Stimulated activated CD4-positive, alpha-beta T cell treated with anti-CD3 and anti-CD28 coated beads, Interleukin-2, amount 100 ng/mL, for 4 hours (primary cell): ENCODE measurements around the gene PDGFD.
"Not testable (repeated sequence)": the region's sequence is repeated elsewhere in the genome, so short reads cannot be mapped to it uniquely, and the experiment has no call there.

Experiments used
- DNase-seq: peaks from one replicate; pipeline ENCODE4 v3.0.0-alpha.2; 2020; ENCODE audit warnings: low read depth

Gene PDGFD

DNA sequence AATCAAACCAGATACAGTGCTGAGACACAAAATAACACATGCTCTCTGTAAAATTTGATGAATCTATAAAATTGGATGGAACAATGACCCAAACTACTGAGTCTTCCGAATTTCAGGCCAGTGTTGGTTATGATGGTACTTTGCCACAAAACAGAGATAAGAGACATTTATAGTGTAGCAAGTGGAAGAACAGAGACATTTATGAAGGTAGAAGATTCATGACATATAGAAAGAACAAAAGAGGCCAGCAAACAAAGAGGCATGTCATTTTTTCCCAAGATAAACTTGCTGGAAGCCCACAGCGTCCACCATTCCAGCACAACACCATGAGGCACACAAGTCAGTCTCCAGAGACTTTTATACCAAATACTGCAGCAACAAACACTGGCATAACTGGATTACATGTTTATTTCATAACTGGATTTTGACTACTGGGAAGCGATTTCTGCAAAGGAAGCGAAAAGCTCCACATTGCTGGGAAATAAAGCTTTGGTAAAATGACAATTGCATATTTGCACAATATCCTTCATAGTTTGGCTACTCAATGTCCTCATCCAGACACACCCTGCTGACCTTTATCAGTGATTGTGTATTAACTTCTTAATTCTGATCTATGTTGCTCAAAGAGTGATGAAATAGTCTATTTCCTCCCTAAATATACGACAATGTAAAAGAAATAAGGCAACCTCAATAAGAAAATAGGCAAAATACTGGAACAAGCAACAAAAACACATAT is 110.0 kb downstream of the PDGFD start:
- DNase-seq, result no peak

DNA sequence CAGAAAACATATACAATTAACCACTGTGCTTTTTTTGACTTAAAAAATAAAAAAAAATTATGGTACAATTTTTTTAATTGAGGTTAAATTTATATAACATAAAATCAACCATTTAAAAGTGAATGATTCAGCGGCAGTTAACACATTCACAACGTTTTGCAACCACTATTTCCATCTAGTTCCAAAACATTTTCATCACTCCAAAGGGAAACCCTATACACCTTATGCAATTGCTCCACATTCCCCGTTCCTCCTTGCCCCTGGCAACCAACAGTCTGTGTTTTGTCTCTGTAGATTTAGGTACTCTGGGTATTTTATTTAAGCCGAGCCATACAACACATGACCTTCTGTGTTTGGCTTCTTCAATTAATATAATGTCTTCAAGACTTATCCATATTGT is 112.2 kb downstream of the PDGFD start:
- DNase-seq, result no peak

DNA sequence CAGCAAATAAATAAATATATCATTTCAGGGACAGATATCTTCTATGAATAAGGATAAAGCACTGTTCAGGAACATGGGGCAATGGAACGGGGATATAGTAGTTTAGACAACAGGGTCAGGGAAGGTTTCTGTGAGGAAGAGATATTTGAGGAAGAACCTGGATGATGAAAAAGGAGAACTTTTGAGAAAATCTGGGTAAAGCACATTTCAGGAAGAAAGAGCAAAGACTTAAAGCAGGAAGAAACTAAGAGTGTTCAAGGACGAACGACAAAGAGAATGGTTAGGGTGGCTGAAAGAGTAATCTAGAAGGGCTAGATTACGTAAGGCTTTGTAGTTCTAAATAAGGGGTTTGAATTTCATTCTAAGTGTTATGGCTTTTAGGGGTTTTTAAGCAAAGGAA is 114.8 kb downstream of the PDGFD start:
- DNase-seq, result no peak

DNA sequence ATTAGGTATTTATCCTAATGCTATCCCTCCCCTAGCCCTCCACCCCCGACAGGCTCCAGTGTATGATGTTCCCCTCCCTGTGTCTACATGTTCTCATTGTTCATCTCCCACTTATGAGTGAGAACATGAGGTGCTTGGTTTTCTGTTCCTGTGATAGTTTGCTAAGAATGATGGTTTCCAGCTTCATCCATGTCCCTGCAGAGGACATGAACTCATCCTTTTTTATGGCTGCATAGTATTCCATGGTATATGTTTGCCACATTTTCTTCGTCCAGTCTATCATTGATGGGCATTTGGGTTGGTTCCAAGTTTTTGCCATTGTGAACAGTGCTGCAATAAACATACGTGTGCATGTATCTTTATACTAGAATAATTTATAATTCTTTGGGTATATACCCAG is 117.1 kb downstream of the PDGFD start:
- not testable (repeated sequence) for DNase-seq

DNA sequence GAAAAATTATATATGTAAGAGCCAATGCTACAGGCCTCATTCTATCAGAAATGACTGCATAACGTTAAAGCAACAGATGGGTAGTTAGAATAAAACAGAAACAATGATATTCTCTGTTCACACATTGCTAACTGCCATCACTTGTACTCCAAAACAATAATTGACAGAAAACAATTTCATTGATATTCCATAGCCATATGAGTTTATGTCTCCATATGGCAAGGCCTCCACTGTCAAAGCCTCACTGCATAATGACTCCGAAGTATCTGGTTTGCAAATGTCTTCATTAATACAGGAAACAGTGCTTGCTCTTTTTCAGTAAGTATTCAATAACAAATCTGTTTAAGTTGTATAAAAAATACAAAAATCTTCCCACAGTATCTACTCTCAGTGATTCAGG is 117.6 kb downstream of the PDGFD start:
- DNase-seq, result no peak

DNA sequence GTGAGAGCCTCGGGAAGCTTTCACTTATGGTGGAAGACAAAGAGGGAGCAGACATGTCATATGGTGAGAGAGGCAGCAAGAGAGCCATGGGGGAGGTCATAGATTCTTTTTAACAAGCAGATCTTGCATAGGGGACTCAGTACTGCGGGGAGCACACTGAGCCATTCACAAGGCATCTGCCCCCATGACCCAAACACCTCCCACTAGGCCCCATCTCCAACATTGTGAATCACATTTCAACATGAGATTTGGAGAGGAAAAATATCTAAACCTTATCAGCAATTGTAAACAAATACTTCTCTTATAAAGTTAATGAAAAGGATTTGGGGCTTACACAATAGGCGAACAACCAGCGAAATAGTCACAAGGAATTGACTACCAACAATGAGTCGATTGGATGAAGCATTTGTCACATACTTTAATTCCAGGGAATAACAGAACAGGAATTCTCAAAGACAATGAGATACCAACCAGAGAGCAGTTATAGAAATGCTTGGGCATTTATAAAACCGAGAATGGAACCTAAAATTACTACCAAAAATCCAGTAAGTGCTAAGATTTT is 120.2 kb downstream of the PDGFD start:
- no peak for DNase-seq

DNA sequence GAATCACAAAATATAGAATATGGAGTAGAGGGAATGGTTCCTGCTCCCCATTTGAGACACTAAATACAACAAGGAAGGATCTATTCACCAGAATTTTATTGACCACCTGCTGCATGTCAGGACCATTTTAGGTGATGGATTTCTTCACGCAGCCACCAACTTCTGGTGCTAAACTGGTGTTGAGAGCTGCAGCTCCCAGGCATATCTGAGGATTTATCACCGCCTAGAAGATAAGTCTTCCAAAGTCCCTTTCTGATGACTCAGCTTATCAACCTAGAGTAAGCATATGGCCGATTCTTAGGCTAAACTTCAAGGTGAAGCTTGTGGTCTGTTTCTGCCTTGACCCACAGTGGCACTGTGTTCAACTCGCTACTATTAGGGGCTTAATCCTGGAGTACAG is 120.8 kb downstream of the PDGFD start:
- DNase-seq, result no peak

DNA sequence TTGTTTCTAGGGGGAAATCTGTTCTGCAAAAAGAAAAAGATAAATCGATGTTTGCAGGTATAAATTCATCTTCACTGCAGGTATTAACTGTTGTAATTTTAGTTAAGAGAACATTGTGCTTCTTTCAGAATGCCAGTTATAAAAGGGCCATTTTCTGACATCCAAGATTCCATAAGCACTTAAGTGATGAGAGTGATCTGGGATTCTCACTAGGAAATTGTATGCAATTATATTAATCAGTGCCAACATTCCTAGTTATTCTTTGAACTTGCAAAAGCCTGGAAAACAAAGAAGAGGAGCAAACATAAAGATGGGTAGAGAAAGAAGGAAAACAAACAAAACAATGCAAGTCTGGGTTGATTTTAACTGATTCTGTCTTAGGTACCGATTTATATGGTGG is 122.2 kb downstream of the PDGFD start:
- DNase-seq, result no peak

DNA sequence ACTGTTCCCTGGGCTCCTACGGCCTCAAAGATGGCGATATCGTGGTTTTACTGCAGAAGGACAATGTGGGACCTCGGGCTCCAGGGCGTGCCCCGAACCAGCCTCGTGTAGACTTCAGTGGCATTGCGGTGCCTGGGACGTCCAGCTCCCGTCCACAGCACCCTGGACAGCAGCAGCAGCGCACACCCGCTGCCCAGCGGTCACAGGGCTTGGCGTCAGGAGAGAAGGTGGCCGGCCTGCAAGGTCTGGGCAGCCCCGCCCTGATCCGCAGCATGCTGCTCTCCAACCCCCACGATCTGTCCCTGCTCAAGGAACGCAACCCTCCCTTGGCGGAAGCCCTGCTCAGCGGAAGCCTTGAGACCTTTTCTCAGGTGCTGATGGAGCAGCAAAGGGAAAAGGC is 127.0 kb downstream of the PDGFD start:
- no peak for DNase-seq

DNA sequence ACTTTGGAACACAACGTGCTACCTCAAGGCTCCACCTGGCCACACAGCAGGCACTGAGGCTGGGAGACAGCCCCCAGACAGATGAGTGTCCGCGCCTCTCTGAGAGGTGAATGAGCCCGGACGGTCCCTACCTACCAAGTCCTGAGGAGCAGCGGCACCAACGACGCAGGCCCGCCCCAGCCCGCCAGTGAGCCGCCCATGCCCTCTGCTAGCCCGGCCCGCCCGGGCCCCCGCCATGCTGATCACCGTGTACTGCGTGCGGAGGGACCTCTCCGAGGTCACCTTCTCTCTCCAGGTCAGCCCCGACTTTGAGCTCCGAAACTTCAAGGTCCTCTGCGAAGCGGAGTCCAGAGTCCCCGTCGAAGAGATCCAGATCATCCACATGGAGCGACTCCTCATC is 127.4 kb downstream of the PDGFD start, which contains the start of gene DDI1:
Gene DDI1 (plus strand): TSS at position 53 of the 400 bp plus-strand sequence. CDS start 183 bp downstream, at position 236.
- DNase-seq, result no peak

DNA sequence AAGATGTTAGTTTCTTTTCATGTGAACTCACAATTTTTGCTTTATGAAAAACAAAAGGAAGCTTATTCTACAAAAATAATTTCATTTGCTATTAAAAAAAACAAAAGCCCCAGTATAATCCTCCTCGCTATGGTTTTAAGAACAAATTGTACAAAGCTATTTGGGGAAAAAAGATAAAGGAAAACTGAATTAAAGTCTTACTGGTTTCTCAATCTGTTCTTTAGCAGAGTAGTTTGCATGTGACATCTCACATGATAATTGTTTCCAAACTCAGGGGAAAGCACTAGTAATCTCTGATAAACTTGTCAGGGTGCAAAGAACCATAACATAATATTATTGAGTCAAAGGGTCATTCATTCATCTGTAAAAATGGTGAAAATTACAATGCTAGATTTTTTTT is 130.4 kb downstream of the PDGFD start:
- no peak for DNase-seq

DNA sequence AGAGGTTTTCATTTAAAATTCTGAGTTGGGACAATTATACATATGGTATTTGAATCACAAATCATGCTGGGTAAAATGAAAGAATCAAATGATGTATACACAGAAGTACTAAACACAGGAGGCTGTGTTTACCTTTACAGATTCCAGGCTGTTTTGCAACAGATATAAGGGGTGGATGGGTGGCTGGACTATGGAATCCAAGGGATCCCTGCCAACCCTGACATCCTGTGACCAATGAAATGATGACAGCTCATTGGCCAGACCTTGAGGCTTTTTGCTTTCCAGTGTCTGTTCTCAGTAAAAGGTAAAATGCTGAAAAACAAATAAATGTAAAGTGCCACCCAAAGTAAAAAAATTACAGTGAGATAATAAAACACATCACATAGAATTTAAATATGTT is 130.8 kb downstream of the PDGFD start:
- no peak for DNase-seq

DNA sequence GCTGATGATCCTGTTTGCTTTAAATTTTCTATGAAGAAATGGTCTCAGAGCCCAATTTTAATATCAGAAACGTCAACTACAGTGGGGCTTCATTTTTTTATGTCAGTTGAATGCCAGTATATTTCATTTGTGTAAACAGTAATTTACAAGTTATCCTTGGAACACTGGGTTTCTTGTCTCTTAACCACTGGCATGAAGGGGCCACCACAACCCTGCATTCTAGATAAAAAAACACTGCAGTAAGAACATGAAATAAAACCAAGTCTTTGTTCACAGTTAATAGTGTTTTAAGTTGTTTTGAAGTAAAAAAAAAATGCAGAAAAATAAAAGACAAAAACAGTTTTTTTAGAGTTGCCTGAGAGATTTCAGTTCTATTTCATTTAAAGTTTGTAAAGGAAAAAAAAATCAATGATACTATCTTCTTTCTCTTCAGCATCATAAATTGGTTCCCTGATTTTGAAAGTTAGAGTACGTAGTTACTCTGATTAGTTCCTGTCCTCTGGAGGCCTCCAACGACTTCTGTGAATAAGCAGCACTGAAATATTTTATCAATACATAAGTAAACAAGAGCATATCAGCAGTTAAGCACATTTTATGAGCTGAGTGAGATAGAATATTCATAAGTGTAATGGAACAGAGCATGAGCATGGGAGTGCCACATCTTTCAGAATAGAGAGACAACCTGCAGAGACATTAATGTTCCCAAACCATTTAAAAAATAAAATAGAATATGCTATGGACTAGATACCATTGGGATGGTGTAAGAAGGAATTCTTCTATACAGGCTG is 135.3 kb downstream of the PDGFD start:
- DNase-seq, result no peak

DNA sequence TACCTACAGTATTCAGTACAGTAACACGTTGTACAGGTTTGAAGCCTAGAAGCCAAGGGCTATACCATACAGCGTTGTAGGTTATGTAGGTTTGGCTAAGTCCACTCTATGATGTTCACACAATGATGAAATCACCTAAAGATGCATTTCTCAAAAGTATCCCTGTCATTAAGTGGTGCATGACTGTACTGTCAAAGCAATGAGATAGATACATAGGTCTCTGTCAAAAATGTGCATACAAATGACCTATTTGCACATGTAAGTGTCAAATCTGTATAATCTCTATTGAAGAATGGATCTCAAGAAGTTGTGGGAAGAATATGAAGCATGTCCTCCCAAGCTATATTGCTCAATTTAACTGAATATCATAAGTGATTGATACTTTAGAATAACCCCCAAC is 139.4 kb downstream of the PDGFD start:
- DNase-seq, result no peak

DNA sequence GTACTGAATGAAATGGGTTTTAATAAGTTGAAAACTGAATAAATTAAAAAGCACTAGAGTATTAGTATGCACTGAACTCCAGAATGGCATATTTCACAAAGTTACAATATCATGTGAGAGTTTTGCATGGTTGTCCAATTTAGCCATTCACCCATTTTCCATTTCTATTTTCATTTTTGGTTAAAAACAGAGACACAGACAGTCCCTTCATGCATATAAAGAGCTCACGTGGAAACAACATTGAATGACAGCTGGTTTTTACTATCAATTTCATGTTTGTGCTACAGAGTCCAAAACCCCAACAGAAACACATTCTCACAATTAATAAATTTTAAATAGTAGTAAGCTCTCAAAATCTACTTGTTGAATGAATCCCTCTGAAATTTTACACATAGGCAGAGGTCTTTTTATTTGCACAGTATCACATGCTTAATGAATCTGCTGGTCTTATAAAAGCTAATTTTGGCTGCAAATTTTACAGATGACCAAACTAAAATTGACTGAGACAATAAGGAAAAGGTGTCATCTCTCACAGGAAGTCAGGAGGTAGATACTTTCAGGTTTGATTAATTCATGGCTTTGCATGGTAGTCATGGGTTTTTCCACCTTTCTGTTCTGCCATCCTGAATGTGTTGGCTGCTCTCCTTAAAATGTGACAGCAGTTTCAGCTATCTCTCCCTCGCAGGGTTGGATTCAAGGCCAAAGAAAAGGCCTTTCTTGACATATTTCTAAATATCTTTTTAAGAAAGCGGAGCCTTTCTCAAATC is 148.1 kb downstream of the PDGFD start:
- DNase-seq, result no peak

DNA sequence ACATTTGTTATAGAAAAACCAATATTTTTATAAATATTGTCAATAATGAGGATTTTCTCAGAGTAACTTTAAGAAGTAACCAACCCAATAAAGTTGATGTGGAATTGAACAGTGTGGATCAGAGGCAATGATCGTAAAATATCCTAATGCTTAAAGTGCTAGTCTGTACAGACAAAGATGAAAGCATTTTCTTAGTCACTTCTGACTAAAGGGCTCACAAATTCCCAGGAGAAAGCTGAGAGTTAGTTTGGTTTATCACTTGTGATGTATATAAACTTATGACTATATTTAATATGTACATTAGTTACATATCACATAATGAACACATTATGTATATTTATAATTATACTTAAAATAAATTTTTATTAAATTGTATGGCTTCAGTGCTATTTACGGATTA is 152.9 kb downstream of the PDGFD start:
- DNase-seq, result no peak

DNA sequence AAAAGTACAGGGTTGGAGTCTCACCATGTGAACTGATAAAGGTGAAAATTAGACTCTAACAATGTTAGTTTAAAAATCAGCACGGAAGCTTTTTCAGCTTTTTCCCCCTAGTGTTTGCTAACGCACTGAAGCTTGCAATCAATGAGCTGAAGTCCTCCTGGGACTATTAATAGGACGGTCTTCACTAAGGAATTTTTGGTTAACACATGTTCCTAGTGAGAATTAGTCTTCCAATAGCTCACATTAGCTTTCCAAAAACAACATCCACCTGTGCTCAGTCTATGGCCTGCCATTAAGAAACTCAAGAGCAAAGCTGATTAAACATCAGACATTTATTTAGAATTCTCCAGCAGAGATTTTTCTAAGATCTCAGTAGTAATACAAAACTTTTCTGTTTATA is 154.2 kb downstream of the PDGFD start:
- DNase-seq, result no peak

DNA sequence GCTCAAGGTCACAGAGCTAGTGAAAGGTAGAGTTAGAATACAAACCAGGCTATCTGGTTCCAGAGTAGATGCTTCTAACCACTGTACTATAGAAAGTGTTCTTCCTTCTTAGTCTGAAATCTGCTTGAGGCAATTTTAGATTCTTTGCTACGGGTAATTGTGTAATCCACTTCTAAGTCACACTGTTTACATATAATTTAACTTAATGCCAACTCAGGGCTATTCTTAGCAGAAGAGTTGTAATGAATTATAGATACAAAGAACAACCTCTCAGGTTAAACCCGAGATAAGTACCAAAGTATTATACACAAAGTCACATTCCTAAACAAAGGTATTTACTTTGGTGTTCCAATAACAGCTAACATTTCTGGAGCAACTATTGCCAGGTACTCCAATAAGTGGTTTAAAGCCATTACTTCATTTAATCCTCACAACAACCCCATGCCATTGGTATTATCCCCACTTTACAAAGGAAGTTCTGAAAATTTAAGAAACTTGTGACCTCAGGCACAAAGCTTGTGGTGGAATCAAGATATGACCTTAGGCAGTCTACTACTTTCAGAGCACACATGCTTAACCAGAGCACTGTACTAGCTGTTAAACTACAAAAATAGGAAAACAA is 158.6 kb downstream of the PDGFD start:
- DNase-seq, result no peak

DNA sequence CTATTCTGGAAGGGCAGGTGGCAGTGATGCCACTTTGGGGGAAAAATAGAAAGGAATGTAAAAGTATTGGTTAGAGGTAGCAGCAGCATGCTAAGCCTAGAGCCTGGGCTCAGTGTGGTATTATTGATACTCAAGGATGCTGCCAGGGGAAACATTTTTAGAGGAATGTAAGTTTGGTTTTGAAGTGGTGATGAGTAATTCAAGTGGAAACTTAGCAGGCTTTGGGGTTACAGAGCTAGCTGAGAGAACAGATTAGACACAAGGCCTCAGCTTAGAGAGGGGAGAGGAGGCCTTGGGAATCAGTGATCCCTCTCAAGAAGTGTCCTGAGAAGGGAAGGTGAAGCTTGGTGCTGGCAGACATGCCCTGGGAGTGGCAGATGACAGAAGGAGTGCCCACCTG is 160.5 kb downstream of the PDGFD start:
- no peak for DNase-seq

DNA sequence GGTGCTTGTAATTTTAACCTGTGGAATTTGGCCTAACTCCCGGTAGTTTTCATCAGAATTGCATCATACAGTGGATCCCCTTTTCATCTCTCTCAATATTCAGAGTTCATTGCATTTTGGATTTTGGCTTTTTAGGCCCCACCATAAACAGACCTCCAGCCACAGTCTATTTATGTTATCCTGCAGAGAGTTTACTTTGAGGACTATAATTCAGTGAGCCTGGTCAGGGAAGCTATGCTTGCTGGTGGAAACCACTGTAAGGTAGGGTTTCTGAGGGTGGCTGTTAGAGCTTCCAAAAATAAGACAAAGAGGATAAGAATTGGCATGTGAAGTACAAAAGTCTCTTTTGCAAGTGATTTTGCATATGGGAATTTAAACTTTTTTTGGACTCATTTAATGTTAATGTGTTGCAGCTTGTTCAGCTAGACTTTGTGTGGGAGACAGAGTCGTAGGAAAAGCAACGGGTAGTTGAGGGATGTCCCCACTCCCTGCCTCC is 162.3 kb downstream of the PDGFD start:
- DNase-seq, result no peak

DNA sequence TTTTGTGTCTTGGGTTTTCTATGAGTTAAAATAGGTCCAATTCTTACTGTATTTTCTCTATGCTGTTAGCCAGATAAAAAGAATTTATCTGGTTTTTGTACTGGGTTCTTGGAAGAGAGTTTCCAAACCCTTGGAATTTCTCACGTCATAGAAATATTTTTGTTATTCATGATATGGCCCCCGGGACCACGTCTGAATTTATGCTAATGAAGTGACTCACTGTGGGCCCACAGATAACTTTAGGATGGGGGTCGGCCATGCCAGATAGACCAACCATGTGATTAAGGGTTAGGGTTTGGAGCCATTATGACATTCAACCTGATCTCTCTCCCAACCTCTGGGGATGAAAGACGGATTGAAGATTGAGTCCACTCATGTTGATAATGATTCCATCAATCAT is 163.1 kb downstream of the PDGFD start:
- no peak for DNase-seq
